Esophagus squamous epithelium (tissue), 4 donors: ENCODE results near the gene THEM5.

Experiments used
- CTCF ChIP-seq, 6 experiments: fragments of 450-650 bp in 4 of 6; fragments of 200-600 bp in 2 of 6; sonication (generic) in 2 of 6; IDR thresholded peaks; one replicate each; pipeline ENCODE4 v1.5.1; 2016 to 2019; ENCODE audit warnings: antibody characterized with exemption in 6 of 6, mild to moderate bottlenecking in 4 of 6, moderate library complexity in 4 of 6
- POLR2A ChIP-seq, 4 donors: fragments of 450-650 bp; IDR thresholded peaks; one replicate each; pipeline ENCODE4 v1.6.1; 2017; ENCODE audit warnings: antibody characterized with exemption in 4 of 4, mild to moderate bottlenecking in 4 of 4, moderate library complexity in 3 of 4

- TF ChIP-seq CTCF (IDR thresholded peaks at IDR 0.05) (no peak), POLR2A (IDR thresholded peaks at IDR 0.05) (no peak)
Observed at GRCh38 chr1:151825751-151826660, 27.5 kb downstream of the THEM5 start.
